GM19025 (cell line): ENCODE data around the gene ZFYVE19.
A peak's percentile ranks its signal among the peaks of the same experiment; 100 is the strongest.
"Not testable (repeated sequence)": the region's sequence is repeated elsewhere in the genome, so short reads cannot be mapped to it uniquely, and the experiment has no call there.

Source experiments
- ATAC-seq: cut with Tn5 transposase; IDR thresholded peaks from one replicate; pipeline ENCODE4 v1.9.1; 2021; ENCODE audit warnings: mild to moderate bottlenecking, low read depth, moderate library complexity; ENCODE audit not compliant: unreplicated experiment

Gene ZFYVE19

DNA sequence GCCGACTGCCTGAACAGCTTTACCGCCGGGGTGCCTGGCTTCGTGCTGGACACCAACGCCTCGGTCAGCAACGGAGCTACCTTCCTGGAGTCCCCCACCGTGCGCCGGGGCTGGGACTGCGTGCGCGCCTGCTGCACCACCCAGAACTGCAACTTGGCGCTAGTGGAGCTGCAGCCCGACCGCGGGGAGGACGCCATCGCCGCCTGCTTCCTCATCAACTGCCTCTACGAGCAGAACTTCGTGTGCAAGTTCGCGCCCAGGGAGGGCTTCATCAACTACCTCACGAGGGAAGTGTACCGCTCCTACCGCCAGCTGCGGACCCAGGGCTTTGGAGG is 37.8 kb downstream of the ZFYVE19 start:
- ATAC-seq, result no peak

DNA sequence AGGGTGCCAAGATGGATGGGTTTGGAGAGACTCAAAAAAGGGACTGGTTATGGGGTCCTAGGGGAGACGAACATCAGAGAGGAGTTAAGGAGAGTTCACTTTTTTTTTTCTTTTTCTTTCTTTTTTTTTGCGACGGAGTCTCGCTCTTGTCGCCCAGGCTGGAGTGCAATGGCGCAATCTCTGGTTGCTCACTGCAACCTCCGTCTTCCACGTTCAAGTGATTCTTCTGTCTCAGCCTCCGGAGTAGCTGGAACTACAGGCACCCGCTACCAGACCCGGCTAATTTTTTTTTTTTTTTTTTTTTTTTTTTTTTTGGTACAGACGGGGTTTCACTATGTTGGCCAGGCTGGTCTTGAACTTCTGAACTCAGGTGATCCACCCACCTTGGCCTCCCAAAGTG is 38.1 kb downstream of the ZFYVE19 start:
- ATAC-seq, result no peak

DNA sequence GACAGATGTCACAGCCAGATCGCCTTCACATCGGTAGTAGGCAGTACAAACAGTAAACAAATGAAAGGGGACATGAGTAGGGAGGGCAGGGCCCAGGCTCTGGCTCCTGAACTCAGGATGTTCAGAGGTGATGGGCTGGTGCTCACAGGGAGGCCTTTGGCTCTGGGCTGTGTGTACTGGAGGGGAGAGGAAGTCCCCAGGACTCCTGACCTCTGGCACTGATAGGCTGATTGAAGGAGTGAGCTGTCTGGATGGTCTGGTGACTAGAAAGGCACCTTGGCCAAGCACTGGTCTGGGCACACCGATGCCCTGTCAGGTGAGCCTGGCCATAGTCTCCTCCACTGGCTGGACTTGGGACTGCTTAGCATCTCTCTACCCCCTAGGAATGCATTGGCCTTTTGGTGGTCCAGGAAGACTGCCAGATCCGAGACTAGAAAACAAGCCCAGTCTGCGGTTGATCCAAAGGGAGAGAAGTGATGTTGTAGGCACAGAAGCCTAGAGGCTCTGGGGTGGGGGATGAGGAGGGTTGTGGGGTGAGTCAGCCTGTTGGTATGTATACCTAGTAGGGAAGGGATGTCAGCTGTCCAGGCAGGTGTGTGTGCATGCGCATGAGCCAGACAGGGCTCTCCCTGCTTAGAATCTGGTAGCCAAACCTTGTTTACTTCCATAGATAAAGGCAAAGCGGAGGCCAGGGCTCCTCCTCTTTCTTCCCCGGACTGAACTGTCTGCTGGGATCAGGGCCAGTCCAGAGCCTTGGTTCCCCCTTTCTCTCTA is 38.8 kb downstream of the ZFYVE19 start:
- no peak for ATAC-seq

DNA sequence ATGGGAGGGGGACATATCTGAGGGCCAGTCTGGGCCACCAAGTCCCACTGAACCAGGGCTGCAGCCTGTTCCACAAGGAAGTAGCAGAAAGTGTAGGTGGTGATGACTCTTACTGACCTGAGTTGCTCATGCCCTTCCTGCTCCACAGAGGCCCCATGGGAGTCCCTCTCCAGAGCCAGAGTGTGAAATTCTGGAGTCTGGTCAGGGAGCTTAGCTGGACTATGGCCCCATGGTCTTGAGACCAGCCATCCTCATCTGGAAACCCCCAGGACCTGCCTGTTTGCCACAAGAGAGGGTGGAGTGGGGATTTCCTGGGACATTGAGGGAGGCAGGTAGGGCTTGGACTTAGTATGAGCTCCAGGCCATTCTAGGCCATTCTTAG is 39.9 kb downstream of the ZFYVE19 start:
- ATAC-seq, result no peak

DNA sequence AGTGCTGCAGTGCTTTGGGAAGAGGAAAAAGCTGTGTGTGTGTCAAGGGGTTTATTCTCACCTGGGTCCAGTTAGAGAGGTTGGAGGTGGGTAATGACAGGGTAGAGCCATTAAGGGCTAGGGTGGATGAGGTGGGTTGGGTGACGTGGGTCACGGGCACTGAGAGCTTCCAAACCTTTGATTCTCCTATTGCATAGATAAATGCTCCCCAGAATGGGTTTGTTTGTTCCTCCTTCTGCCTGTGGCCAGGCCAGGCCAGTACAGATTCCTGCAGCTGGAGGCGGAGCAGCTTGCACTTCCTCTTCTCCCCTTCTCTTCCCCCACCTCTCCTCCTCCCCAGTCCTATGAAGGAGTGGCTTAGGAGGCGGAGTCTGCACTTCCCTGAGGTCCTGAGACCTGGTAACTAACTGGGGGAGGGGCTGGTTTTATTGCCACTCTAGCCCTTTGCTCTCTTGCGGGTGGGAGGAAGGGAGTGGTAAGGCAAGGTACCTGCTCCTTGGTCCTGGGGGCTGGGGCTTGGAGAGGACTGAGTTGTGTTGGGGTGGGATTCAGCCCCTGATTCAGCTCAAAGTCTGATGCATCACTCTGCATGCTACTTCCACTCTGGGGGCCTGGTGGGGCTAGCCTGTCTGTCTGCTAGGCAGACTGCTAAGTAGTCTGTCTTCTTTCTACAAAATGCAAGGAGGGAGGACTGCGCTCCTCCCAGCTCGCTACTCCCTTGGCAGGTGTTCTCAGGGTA is 40.5 kb downstream of the ZFYVE19 start:
- no peak for ATAC-seq

DNA sequence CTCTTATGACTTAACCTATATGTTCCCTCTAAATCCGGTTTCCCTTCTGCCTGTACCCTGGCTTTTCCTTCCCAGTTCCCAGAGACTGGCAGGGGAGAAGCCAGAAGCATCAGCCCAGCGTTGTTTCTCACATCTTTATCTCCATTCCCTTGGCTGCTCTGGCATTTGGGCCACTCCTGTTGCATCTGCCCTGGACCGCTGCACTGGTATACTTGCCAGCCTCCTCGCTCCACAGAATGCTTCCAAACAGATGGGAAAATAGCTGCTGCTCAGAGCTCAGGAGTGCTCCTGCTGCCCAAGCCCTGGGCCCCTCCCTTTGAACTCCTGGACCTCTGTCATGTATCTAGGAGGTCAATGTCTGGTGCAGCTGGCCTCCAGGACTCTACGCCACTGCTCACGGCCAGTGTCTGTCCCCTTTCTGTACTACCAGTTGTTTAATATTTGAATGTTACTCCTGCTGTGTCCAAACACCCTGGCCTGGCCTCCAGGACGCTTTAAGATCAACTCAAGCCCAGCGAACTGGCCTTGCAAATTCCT is 43.8 kb downstream of the ZFYVE19 start:
- no peak for ATAC-seq

DNA sequence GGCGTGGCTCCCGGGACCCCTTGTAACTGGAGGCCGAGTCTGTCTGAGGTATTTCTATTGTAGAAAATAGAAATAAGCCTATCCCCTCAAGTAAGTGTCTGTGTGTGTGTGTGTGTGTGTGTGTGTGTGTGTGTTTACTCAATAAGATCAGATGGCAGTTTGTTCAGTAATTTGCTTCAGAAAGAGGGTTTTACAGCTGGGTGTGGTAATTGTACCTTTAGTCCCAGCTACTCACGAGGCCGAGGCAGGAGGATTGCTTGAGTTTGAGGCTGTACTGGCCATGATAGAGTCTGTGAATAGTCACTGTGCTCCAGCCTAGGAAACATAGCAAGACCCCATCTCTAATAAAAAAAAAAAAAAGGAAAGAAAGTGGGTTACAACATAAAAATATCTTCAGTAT is 45.6 kb downstream of the ZFYVE19 start:
- no peak for ATAC-seq

DNA sequence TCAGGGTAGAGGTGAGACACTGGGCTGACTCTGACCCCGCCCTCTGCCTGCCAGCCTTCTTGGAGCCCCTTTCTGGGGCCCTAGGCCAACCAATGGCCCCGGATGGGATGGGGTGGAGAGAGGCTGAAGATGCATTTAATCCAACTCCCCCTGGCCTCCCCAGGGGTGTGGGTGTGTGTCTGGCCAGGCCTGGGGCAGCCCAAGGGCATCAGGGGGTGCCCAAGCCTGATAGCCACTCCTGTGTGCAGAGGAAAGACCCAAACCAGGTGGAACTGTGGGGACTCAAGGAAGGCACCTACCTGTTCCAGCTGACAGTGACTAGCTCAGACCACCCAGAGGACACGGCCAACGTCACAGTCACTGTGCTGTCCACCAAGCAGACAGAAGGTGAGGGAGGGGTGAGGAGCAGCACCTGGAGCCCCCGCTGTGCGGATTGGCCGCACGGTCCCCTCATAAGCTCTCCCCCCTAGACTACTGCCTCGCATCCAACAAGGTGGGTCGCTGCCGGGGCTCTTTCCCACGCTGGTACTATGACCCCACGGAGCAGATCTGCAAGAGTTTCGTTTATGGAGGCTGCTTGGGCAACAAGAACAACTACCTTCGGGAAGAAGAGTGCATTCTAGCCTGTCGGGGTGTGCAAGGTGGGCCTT is 46.5 kb downstream of the ZFYVE19 start:
- ATAC-seq, result no peak

DNA sequence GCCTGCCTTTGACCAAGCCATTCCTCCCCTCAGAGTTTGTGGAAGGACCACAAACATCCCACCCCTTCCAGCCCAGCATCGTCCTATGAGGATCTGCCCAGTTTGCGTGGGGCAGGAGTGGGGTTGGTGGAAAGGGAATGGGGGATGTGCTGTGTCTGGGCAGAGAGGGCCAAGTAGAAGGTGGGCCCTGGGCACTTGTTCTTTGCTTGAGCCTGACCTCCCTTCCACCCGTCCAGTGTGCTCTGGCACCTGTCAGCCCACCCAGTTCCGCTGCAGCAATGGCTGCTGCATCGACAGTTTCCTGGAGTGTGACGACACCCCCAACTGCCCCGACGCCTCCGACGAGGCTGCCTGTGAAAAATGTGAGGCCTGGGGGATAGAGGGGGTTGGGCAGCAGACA is 47.3 kb downstream of the ZFYVE19 start:
- no peak for ATAC-seq

DNA sequence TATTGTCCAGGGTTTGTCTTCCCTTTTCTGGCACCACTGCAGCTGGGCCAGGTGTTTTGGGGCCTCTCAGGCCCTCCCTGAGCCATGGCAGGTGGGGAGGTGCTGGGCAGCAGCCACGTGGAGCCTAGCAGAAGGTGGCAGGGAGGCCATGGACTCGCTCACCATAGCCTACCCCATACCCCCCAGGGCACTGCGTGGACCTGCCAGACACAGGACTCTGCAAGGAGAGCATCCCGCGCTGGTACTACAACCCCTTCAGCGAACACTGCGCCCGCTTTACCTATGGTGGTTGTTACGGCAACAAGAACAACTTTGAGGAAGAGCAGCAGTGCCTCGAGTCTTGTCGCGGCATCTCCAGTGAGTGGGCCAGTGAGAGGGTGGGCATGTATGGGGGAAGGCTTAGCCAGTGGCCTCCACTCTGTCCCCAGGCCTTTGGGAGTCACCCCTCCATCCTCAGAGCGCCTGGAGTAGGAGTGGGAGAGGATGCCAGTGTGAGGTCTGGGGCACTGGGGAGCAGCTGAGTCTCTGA is 48.9 kb downstream of the ZFYVE19 start:
- ATAC-seq, result no peak

DNA sequence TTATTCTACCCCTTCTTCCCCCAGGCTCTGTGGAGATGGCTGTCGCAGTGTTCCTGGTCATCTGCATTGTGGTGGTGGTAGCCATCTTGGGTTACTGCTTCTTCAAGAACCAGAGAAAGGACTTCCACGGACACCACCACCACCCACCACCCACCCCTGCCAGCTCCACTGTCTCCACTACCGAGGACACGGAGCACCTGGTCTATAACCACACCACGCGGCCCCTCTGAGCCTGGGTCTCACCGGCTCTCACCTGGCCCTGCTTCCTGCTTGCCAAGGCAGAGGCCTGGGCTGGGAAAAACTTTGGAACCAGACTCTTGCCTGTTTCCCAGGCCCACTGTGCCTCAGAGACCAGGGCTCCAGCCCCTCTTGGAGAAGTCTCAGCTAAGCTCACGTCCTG is 49.9 kb downstream of the ZFYVE19 start:
- no peak for ATAC-seq

DNA sequence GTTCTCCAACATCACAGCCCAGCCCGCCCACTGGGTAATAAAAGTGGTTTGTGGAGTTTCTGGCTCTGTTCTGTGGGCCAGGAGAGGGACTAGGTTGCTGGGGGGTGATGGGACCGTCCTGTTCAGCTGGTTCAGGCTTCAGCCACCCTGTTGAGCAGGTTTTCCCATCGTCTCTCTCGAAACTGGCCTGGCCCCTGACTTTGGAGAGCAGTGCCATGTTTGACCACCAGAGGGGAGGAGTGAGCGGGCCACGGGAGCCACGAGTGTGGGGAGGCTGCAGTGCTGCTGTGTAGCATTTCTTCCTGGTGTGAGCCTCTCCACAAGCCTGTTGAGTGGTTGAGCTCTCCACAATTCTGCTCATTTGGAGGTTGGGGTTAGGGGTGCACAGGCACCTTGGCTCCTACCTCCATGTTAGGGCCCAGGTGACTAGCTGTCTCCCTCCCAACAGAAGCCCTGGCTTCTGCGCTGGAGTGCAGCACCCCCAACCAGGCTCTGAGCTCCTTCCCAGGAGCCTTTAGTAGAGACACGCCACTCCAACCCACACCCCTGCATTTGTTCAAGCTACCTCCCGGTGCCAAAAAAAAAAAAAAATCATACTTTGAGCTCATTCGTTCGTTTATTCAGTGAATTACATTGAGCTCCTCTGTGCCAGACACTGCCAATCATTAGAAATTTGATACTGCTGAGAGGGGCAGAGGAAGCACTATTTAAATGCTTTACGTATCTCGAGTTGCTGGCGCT is 50.9 kb downstream of the ZFYVE19 start:
- peak; percentile 67 for ATAC-seq

DNA sequence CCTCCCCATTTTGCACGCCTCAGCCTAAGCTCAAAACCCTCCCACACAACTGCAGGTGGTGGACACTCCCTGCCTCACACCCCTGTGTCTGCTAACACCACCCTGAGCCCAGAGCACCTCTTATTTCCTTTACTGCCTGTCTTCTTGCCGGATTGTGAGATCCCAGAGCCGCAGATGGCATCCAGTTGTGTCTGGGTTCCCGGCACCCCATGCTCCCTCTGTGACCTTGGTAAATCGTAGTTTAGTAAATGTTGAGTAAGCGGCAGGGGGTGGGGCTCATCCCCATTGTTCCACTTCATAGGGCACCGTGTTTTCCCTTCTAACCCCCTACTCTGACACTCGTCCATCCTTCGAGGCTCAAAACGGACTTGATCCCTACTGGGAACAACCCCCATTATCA is 51.8 kb downstream of the ZFYVE19 start:
- ATAC-seq, result no peak

DNA sequence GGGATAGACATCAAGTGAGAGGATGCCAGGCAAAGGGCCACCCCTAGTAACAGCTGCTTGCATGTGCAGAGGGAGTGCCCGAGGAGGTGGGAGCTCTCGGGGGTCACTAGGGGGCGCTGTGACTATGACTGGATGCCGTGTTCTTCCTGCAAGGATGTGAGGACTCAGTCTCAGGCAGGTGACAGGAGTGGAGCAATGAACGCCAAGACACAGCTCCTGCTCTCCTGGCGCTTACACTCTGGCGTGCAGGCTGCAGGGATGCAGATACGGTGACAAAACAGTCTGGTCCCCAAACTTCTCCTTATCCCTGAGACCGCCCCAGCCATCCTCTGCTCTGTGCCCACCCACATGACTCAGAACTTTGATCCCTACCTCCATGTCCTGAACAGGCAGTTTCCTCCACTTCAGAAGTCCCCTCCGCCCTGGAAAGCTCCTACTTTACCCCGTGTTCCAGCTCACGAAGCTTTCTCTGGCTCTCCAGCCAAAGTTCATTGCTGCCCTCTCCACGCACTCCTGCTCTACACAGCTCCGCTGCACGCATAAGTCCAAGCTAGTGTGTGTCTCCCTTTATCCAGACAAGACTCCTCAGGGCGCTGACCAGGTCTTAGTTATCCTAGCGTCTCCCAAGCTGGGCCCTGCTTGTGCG is 52.4 kb downstream of the ZFYVE19 start:
- peak; percentile 51 for ATAC-seq

DNA sequence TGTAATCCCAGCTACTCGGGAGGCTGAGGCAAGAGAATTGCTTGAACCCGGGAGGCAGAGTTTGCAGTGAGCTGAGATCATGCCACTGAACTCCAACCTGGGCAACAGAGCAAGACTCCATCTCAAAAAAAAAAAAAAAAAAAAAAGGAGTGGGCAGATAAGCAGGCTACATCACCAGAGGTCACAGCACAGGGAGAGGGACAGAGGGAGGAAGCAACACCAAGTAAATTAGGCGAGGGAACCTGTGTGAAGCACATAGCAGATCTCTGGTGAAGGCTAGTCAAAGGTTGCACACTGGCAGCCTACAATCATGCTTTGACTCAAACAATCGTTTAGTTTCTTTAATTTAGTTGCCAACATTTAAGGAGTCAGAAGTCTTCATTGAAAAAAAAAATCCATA is 54.3 kb downstream of the ZFYVE19 start:
- ATAC-seq, result not testable (repeated sequence)

DNA sequence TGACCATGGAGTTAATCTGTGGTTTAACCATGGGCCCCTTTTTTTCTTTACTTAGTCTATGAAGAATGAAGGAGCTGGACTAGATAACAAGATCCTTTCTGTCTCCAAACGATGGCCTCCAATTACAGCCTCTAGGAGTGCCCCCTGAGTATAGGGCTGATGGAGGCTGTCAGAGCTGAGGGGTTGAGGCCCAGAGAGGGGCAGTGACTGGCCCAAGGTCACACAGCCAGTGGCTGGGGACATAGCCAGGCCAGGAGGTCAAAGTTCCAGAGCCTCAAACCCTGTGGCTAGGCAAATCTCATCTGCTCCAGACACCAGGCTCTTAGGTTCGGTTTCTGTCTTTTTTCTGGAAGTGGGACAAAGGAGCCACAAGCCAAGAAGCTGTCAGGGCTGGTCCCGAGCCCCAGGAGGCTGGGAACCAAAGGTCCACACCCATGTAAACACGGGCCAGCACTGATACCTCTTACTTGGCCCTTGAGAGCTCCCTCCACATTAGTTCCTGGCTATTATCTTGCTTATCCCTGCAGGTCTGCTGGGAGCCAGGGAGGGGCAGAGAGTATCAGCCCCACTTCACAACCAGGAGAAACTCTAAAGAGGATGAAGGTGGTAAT is 56.9 kb downstream of the ZFYVE19 start:
- no peak for ATAC-seq
